Stomach smooth muscle (tissue), 2 donors: ENCODE results near the gene IL17RD.
"Not testable (repeated sequence)": the region's sequence is repeated elsewhere in the genome, so short reads cannot be mapped to it uniquely, and the experiment has no call there.

Experiments used
- H3K27ac ChIP-seq: one replicate; pipeline ENCODE4 v1.7.0; 2013; ENCODE audit warnings: mild to moderate bottlenecking, low read length, inconsistent platforms
- H3K27me3 ChIP-seq, 2 donors: one replicate each; pipeline ENCODE4 v1.7.0; 2013; ENCODE audit warnings: low read length in 2 of 2; ENCODE audit not compliant: insufficient read depth in 2 of 2, control insufficient read depth in 1 of 2
- H3K36me3 ChIP-seq, 2 donors: one replicate each; pipeline ENCODE4 v1.7.0; 2013; ENCODE audit warnings: low read length in 2 of 2; ENCODE audit not compliant: control insufficient read depth in 2 of 2, insufficient read depth in 2 of 2
- H3K4me1 ChIP-seq: one replicate; pipeline ENCODE4 v1.7.0; 2013; ENCODE audit warnings: low read length; ENCODE audit not compliant: control insufficient read depth, insufficient read depth
- H3K4me3 ChIP-seq, 2 donors: one replicate each; pipeline ENCODE4 v1.7.0; 2013; ENCODE audit warnings: low read length in 2 of 2
- H3K9ac ChIP-seq, 2 donors: one replicate each; pipeline ENCODE4 v1.7.0; 2013; ENCODE audit warnings: low read length in 2 of 2, mild to moderate bottlenecking in 1 of 2
- H3K9me3 ChIP-seq, 2 donors: one replicate each; pipeline ENCODE4 v1.7.0; 2013; ENCODE audit warnings: low read length in 2 of 2; ENCODE audit not compliant: control insufficient read depth in 2 of 2
- donor health status: healthy.
- donor health status: Pancreatic carcinoma.

The IL17RD gene

DNA sequence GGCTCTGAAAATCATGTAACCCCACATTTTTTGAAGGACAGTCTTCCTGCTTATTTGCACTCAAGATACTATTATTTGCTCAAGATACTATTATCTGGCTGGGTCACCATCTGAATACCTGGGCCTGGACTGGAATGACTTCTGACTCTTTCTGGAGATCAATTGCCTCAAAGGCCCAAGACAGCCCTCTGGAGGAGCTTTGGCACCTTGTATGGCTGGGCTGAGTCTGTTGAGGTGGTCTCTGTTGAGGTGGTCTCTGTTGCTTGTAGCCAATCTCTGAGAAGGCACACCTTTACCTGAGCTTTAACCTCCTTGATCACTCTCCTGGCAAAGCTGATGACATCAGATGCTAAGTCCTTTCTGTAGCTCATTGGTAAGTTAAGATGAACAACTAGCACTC is 71.7 kb downstream of the IL17RD start:
- no peak overlapping the region for H3K9ac ChIP-seq
- no peaks in the 10 kb centered on the region for H3K27me3 ChIP-seq
- peaks cover 3% of the 10 kb centered on the region for H3K4me1 ChIP-seq
- H3K9me3 ChIP-seq, result no peaks in the 10 kb centered on the region
- no peak overlapping the region for H3K4me3 ChIP-seq
- peaks cover 0 to 5% of the 10 kb centered on the region in 2 donors for H3K36me3 ChIP-seq
- no peak overlapping the region for H3K27ac ChIP-seq

DNA sequence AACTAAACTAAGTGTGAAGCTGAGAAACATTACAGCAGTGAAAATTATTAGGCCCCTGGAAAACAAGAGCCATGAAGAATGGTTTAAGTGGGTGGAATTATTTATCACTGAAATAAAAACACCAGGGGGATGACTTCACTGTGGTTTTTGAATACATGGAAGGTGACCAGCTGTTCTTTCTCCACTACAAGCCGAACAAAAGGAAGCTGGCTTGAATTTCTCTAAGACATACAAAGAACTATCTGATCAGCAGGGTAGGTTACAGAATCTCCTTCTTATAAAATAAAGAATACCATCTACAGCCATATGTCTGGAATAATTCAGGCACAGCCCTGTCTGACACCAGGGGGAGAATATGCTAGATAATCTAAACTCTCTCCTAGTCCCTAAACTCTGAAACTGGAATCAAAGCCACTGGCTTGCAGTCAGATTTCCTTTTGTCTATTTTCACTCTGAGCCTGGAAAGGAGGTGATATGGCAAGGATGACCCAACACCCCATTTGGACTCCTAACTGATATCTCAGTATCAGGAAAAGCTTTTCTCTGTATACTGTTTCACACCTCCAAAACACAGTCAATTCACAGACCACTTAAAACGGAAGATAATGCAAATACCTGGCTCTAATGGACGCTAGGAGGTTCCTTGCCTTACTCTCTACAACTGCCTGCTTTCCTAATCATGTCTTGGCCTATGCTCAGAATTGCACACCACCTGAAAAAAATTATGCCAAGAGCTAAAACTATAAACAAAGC is 73.5 kb downstream of the IL17RD start:
- Histone ChIP-seq H3K9me3 (no peaks in the 10 kb centered on the region), H3K4me3 (no peak overlapping the region), H3K9ac (no peak overlapping the region), H3K4me1 (peaks cover 3% of the 10 kb centered on the region), H3K27ac (peak overlapping the region; percentile 46), H3K36me3 (peaks cover 0 to 3% of the 10 kb centered on the region in 2 donors), H3K27me3 (no peaks in the 10 kb centered on the region)

DNA sequence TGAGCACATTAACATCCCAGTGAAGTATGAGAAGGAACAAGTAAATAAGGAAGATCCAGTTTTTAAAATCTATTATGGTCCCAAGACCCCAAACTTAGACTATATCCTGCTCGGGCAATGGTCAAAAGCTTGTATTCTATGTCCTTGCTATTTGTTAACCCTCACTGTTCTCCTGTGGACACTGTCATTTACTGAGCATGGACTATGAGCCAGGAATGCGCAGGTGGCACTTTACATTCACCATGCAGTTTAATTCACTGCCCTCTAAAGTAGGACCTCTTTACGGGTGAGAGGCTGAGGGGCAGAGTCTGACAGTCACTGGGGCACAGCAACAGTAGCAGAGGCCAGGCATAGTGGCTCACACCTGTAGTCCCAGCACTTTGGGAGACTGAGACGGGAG is 76.1 kb downstream of the IL17RD start:
- H3K9ac ChIP-seq, result no peak overlapping the region
- H3K27ac ChIP-seq, result no peak overlapping the region
- no peaks in the 10 kb centered on the region for H3K27me3 ChIP-seq
- H3K4me3 ChIP-seq, result no peak overlapping the region
- H3K36me3 ChIP-seq, result no peaks in the 10 kb centered on the region
- no peaks in the 10 kb centered on the region for H3K4me1 ChIP-seq
- H3K9me3 ChIP-seq, result no peaks in the 10 kb centered on the region

DNA sequence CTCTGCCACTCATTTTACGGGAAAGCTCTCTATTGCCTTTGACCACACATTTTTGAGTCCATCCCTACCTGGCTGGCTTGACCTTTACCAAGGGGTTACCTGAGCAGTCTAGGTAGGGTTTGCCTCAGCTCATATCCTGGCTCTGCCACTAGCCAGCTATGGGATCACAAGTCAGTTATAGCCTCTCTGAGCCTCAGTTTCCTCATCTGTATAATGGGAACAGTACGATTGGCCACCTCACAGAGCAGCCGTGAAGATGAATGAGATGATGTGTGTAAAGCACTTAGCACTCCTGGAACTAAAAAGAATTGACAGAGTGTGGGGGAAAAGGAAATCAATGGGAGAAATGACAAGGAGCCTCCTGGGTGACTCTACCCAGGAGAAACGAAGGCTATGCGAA is 76.7 kb downstream of the IL17RD start:
- Histone ChIP-seq H3K9me3 (no peaks in the 10 kb centered on the region), H3K27ac (no peak overlapping the region), H3K4me3 (no peak overlapping the region), H3K27me3 (no peaks in the 10 kb centered on the region), H3K9ac (no peak overlapping the region), H3K4me1 (no peaks in the 10 kb centered on the region), H3K36me3 (no peaks in the 10 kb centered on the region)

DNA sequence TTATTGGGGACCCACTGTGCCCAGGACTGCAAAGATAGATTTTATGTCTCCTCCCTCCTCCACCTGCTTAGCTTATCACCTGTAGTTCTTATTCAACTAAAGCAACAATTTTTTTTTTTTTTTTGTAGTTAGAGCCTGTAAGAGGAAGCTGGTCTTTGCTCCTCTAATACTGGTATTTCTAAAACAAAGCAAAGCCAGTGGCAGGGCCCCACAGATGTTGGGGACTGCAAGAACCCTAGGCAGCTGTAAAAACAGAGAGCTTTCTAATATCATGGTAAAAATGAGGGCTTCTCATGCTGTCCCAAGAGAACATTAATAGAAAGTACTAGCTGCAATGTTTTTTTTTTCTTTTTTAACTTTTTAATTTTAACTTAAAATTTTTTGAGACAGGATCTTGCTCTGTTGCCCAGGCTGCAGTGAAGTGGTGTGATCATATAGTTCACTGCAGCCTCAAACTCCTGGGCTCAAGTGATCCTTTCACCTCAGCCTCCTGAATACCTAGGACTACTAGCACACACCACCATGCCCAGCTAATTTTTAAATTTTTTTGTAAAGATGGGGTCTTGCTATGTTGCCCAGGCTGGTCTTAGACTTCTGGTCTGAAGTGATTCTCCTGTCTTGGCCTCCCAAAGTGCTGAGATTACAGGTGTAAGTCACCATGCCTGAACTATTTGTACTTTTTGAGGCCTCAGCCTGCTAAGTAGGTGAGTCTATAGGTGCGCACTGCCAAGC is 77.6 kb downstream of the IL17RD start:
- Histone ChIP-seq H3K27ac (no peak overlapping the region), H3K9me3 (no peaks in the 10 kb centered on the region), H3K4me3 (no peak overlapping the region), H3K4me1 (no peaks in the 10 kb centered on the region), H3K27me3 (no peaks in the 10 kb centered on the region), H3K9ac (no peak overlapping the region), H3K36me3 (no peaks in the 10 kb centered on the region)

DNA sequence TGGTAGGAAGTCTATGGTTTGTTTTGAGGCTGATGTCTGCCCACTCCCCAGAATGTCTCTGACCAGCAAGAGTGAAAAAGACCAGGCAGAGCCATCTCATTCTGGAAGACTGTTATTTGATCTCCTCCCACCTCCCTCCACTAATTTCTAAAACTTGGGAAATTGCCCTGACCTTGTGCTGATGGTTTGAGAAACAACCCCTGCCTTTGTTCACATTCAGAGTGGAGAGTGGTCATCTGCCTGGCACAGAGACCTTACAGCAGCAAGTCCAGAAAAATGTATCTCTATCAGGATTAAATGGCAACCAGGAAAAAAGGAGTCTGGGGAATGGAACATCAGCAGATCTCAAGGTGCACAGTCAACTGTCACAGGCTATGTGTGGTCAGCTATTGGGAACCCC is 79.0 kb downstream of the IL17RD start:
- Histone ChIP-seq H3K9me3 (no peaks in the 10 kb centered on the region), H3K4me1 (no peaks in the 10 kb centered on the region), H3K9ac (no peak overlapping the region), H3K4me3 (no peak overlapping the region), H3K27ac (no peak overlapping the region), H3K36me3 (no peaks in the 10 kb centered on the region), H3K27me3 (no peaks in the 10 kb centered on the region)

DNA sequence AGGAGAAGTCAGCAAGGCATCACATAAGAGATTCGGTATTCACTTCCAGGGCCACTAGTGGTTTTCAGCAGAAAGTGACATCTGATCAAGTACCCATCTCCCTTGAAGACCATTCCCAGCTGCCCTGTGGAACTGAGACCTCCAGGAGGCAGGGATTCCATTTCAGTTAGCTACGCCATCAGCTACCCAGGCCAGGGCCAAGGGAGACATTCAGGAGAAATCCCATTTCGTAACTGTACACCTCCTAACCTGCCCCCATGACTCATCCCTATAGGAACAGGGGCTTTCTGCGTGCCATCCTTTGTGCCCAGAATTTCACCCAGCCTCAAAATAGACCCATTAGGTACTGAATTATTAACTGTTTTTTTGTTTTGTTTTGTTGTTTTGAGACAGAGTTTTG is 79.9 kb downstream of the IL17RD start:
- no peak overlapping the region for H3K9ac ChIP-seq
- no peaks in the 10 kb centered on the region for H3K4me1 ChIP-seq
- no peak overlapping the region for H3K4me3 ChIP-seq
- no peaks in the 10 kb centered on the region for H3K27me3 ChIP-seq
- H3K27ac ChIP-seq, result no peak overlapping the region
- no peaks in the 10 kb centered on the region for H3K36me3 ChIP-seq
- no peaks in the 10 kb centered on the region for H3K9me3 ChIP-seq

DNA sequence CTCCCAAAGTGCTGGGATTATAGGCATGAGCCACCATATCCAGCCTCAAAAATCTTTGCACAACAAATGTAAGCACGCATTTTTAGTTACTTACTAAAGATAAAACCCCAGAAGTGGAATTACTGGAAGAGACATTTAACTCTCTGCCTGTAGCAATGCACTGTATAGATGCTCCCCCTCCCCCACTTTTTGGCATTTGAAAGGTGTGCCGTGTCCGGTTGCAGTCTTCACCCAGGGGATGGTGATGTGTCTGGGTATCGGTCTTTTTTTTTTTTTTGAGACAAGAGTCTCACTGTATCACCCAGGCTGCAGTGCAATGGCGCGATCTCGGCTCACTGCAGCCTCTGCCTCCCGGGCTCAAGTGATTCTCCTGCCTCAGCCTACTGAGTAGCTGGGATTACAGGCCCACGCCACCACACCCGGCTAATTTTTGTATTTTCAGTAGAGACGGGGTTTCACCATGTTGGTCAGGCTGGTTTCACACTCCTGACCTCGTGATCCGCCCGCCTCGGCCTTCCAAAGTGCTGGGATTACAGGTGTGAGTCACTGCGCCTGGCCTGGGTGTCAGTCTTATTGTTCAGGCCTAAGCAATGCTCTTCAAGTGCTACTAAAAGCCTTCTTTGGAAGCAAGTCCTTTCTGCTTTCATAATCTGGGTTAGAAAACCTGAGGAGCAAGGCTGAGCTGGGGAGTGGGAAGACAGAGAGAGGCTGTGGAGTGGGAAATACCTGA is 81.7 kb downstream of the IL17RD start:
- H3K4me1 ChIP-seq, result peaks cover 11% of the 10 kb centered on the region
- not testable (repeated sequence) for H3K9me3 ChIP-seq, H3K27ac ChIP-seq, H3K36me3 ChIP-seq, H3K4me3 ChIP-seq, H3K27me3 ChIP-seq, H3K9ac ChIP-seq

DNA sequence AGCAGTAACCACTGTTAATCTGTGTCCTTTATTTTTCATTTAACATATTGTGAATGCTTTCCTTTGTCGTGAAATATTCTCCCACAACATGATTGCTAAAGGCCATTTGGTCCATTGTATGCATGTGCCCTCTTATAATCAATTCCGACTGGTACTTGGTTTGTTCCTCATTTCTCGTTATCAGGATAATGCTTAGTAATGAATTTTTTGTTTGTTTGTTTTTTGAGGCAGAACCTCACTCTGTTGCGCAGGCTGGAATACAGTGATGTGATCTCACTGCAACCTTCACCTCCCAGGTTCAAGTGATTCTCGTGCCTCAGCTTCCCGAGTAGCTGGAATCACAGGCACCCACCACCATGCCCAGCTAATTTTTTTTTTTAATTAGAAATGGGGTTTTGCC is 82.7 kb downstream of the IL17RD start:
- Histone ChIP-seq H3K4me1 (peaks cover 16% of the 10 kb centered on the region), H3K9me3 (no peaks in the 10 kb centered on the region), H3K36me3 (no peaks in the 10 kb centered on the region), H3K4me3 (no peak overlapping the region), H3K27me3 (no peaks in the 10 kb centered on the region), H3K9ac (no peak overlapping the region), H3K27ac (no peak overlapping the region)

DNA sequence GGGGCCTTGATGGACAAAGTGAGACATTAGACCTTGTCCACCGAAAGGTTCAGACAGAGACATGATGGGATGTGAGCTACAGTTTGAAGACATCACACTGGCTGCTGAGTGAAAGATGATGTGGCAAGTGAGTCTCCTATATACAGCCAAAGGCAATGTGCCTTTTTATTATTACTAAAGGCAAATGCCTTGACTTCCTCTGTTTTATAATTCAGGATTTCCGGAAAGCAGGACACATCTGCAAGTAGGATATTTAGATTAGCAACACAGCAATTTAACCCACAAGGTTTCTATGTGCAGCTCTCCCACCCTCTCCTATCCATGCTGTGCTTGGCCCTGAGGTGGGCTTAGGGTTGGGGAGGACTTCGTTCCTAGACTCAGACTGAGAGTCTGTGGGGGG is 84.0 kb downstream of the IL17RD start:
- Histone ChIP-seq H3K9ac (no peak overlapping the region), H3K27ac (no peak overlapping the region), H3K4me1 (peaks cover 17% of the 10 kb centered on the region), H3K9me3 (no peaks in the 10 kb centered on the region), H3K4me3 (no peak overlapping the region), H3K36me3 (no peaks in the 10 kb centered on the region), H3K27me3 (no peaks in the 10 kb centered on the region)
